MCF 10A (cell line): ENCODE results near the gene KAZN. TPM values are rescaled to one million over a fixed set of nuclear protein-coding genes. Genes with fewer than 3 reads are reported as not detected.
A peak's percentile ranks its signal among the peaks of the same experiment; 100 is the strongest.

ENCODE experiments used
- BruUV-seq: library from RNA; stranded (reverse); fragments of 400-500 nt; replicated peaks from 2 replicates; lab custom pipeline; 2021; lab: Mats Ljungman, UMichigan
- CTCF ChIA-PET: fragments of 300-600 bp; sonication (Branson Sonifier 250); formaldehyde crosslinking; extraction: SDS; loops from one replicate; lab custom pipeline; 2021; ENCODE audit warnings: antibody characterized with exemption, inconsistent platforms; lab: Yijun Ruan, JAX
- POLR2A ChIA-PET: fragments of 300-600, 350-650 bp; sonication (Branson Sonifier 250); formaldehyde crosslinking; extraction: SDS; loops from one replicate; lab custom pipeline; 2020; ENCODE audit warnings: antibody characterized with exemption, inconsistent platforms; lab: Yijun Ruan, JAX
- DNase-seq: peaks from one replicate; pipeline ENCODE4 v3.0.0-alpha.2; 2018; ENCODE audit not compliant: unreplicated experiment
- H3K27ac Mint-ChIP-seq: one replicate; pipeline ENCODE4 v1.8.0; 2022; ENCODE audit warnings: mild to moderate bottlenecking, low read depth, mixed read lengths; ENCODE audit not compliant: unreplicated experiment
- H3K27me3 Mint-ChIP-seq: one replicate; pipeline ENCODE4 v1.8.0; 2022; ENCODE audit warnings: mixed read lengths; ENCODE audit not compliant: insufficient read depth, unreplicated experiment
- H3K36me3 Mint-ChIP-seq: one replicate; pipeline ENCODE4 v1.8.0; 2022; ENCODE audit warnings: mild to moderate bottlenecking, moderate library complexity, mixed read lengths; ENCODE audit not compliant: insufficient read depth, unreplicated experiment
- H3K4me1 Mint-ChIP-seq: one replicate; pipeline ENCODE4 v1.8.0; 2022; ENCODE audit warnings: mixed read lengths; ENCODE audit not compliant: insufficient read depth, unreplicated experiment
- H3K4me3 Mint-ChIP-seq: one replicate; pipeline ENCODE4 v1.8.0; 2022; ENCODE audit warnings: mild to moderate bottlenecking, moderate library complexity, mixed read lengths; ENCODE audit not compliant: unreplicated experiment
- H3K9me3 Mint-ChIP-seq: one replicate; pipeline ENCODE4 v1.8.0; 2022; ENCODE audit warnings: mixed read lengths; ENCODE audit not compliant: unreplicated experiment
- CTCF ChIP-seq: fragments of 200-600 bp; IDR thresholded peaks from one replicate; pipeline ENCODE4 v1.8.0; 2022; ENCODE audit warnings: antibody characterized with exemption, mild to moderate bottlenecking; ENCODE audit not compliant: unreplicated experiment
- intact Hi-C: fragments of 100-400 bp; cut with micrococcal nuclease; formaldehyde crosslinking; loops from 2 replicates; pipeline ENCODE4 v1.14.1; 2022
- total RNA-seq: library from RNA; stranded (reverse); gene quantifications from 2 replicates; pipeline ENCODE4 v1.2.3, GENCODE V29; 2022

KAZN gene
- total RNA-seq, 1 experiment from 2014 or later, result 3.3 TPM

GRCh38 chr1:15156807-15157380 is 558.4 kb downstream of the KAZN start:
- Mint-ChIP-seq H3K36me3 (peaks cover 6% of the 10 kb centered on the region), H3K4me1 (peaks cover 23% of the 10 kb centered on the region), H3K4me3 (no peak overlapping the region), H3K27ac (peak overlapping the region; percentile 82), H3K9me3 (no peaks in the 10 kb centered on the region), H3K27me3 (no peaks in the 10 kb centered on the region)
- CTCF ChIA-PET, result interaction anchor here (0.7 to 1.5 kb wide), 3 partner anchors 16 to 115 kb away, joined by 3 to 8 read pairs (median 3); no protein-coding TSS in a partner anchor
- no peak for DNase-seq
- TF ChIP-seq CTCF, result no peak
- intact Hi-C loops, result no loop called here
- POLR2A ChIA-PET, result interaction anchor here (0.6 to 2.4 kb wide), 4 partner anchors 17 to 1202 kb away, joined by 3 to 11 read pairs (median 3); no protein-coding TSS in a partner anchor
- BruUV-seq, result no TSS peak

DNA sequence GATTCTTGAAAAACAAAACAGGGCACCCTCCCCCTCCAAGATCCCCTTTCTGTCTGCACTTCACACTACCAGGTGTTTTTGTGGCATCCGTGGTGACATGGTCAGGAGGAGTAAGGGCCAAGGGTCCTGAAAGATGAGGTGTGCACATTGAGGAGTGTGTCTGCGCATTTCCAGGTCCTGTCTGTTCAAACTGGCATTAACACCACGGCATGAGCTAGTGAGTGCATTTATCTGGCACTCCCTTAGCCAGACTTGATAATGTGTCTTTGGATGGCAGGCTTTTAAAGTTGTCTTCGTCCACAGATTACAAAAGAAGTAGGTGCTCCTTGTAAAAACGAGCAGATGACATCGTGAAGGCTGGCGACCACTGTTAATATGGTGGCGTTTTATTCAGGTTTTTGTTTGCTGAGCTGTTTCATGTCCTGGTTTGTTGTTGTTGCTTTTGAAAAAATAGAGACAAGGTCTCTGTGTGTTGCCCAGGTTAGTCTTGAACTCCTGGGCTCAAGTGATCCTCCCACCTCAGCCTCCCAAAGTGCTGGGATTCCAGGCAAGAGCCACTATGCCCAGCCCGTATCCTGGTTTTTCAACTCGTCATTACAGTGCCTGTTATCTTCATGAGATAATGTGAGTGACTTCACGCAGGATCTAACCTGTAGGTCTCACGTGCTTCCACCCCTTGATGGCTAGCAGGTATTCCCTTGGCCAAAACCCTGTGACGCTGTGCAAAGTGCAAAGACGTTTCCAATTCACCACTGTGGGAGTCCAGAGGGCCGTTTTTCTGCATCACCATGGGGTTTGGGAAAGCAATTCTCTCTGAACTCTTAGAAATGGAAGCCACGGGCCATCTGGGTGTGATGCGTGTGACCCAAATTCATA is 559.3 kb downstream of the KAZN start:
- no TSS peak for BruUV-seq
- Mint-ChIP-seq H3K27ac (peak overlapping the region; percentile 85), H3K36me3 (peaks cover 6% of the 10 kb centered on the region), H3K4me3 (peak overlapping the region; percentile 63), H3K4me1 (peaks cover 23% of the 10 kb centered on the region), H3K9me3 (no peaks in the 10 kb centered on the region), H3K27me3 (no peaks in the 10 kb centered on the region)
- TF ChIP-seq CTCF, result no peak
- no peak for DNase-seq
- ChIA-PET CTCF (interaction anchor here (1.1 kb wide), 1 partner anchor 8 kb away, joined by 3 read pairs; no protein-coding TSS in a partner anchor), POLR2A (interaction anchor here (0.7 to 2.4 kb wide), 6 partner anchors 11 to 126 kb away, joined by 3 to 19 read pairs (median 6); no protein-coding TSS in a partner anchor)
- intact Hi-C loops, result loop anchor here (2.0 kb wide), 1 partner anchor 15 kb away; no protein-coding TSS in a partner anchor

GRCh38 chr1:15158506-15159165 is 560.2 kb downstream of the KAZN start:
- BruUV-seq, result no TSS peak
- peak overlapping the region; percentile 63 for H3K4me3 Mint-ChIP-seq
- no peaks in the 10 kb centered on the region for H3K9me3 Mint-ChIP-seq
- peaks cover 6% of the 10 kb centered on the region for H3K36me3 Mint-ChIP-seq
- peaks cover 23% of the 10 kb centered on the region for H3K4me1 Mint-ChIP-seq
- DNase-seq, result peak; percentile 80
- H3K27ac Mint-ChIP-seq, result peak overlapping the region; percentile 85
- ChIA-PET CTCF (interaction anchor here (1.1 kb wide), 1 partner anchor 8 kb away, joined by 3 read pairs; no protein-coding TSS in a partner anchor), POLR2A (interaction anchor here (0.7 to 2.4 kb wide), 8 partner anchors 10 to 125 kb away, joined by 3 to 19 read pairs (median 4); no protein-coding TSS in a partner anchor)
- intact Hi-C loops, result loop anchor here (2.0 kb wide), 1 partner anchor 14 kb away; no protein-coding TSS in a partner anchor
- TF ChIP-seq CTCF, result no peak
- no peaks in the 10 kb centered on the region for H3K27me3 Mint-ChIP-seq
